ENCODE measurements around the gene WASF3.

GRCh38 chr13:26708007-26708297 is 150.5 kb downstream of the WASF3 start:
- TF ChIP-seq CTCF (IDR thresholded peaks at IDR 0.05; ENCODE audit: insufficient read depth, low read depth, low read length) (no peak), EZH2 (IDR thresholded peaks at IDR 0.05; ENCODE audit: insufficient read depth, low read length) (no peak)
